ENCODE measurements around the gene PTGFRN.

PTGFRN gene

GRCh38 chr1:116887212-116887611 lies 22.5 kb upstream of the PTGFRN start:
- in situ Hi-C loops (cut with MboI; ENCODE audit: low sequenced_read_pairs), result no loop called here

GRCh38 chr1:116889380-116889779 lies 20.3 kb upstream of the PTGFRN start:
- in situ Hi-C loops (cut with MboI; ENCODE audit: low sequenced_read_pairs), result no loop called here

GRCh38 chr1:116891396-116892079 lies 18.2 kb upstream of the PTGFRN start:
- in situ Hi-C loops (cut with MboI; ENCODE audit: low sequenced_read_pairs), result no loop called here

- in situ Hi-C loops (cut with MboI; ENCODE audit: low sequenced_read_pairs), result no loop called here
Measured at GRCh38 chr1:116895073-116895472, 14.6 kb upstream of the PTGFRN start.

GRCh38 chr1:116899529-116899928 lies 10.2 kb upstream of the PTGFRN start:
- in situ Hi-C loops (cut with MboI; ENCODE audit: low sequenced_read_pairs), result no loop called here

- in situ Hi-C loops (cut with MboI; ENCODE audit: low sequenced_read_pairs), result no loop called here
Measured at GRCh38 chr1:116900471-116901365, 9.0 kb upstream of the PTGFRN start.

GRCh38 chr1:116902027-116902426 lies 7.7 kb upstream of the PTGFRN start:
- in situ Hi-C loops (cut with MboI; ENCODE audit: low sequenced_read_pairs), result no loop called here

- in situ Hi-C loops (cut with MboI; ENCODE audit: low sequenced_read_pairs), result no loop called here
Measured at GRCh38 chr1:116902723-116903383, 6.9 kb upstream of the PTGFRN start.

GRCh38 chr1:116904791-116905320 lies 4.9 kb upstream of the PTGFRN start:
- in situ Hi-C loops (cut with MboI; ENCODE audit: low sequenced_read_pairs), result no loop called here

- in situ Hi-C loops (cut with MboI; ENCODE audit: low sequenced_read_pairs), result no loop called here
Measured at GRCh38 chr1:116906812-116907211, 2.9 kb upstream of the PTGFRN start.

- in situ Hi-C loops (cut with MboI; ENCODE audit: low sequenced_read_pairs), result no loop called here
Measured at GRCh38 chr1:116907351-116907750, 2.4 kb upstream of the PTGFRN start.

- in situ Hi-C loops (cut with MboI; ENCODE audit: low sequenced_read_pairs), result no loop called here
Measured at GRCh38 chr1:116908266-116908665, 1.4 kb upstream of the PTGFRN start.

GRCh38 chr1:116908820-116909511 lies 750 bp upstream of the PTGFRN start:
- in situ Hi-C loops (cut with MboI; ENCODE audit: low sequenced_read_pairs), result no loop called here

- in situ Hi-C loops (cut with MboI; ENCODE audit: low sequenced_read_pairs), result no loop called here
Measured at GRCh38 chr1:116910379-116911187, 867 bp downstream of the PTGFRN start.

GRCh38 chr1:116911188-116911553 lies 1.5 kb downstream of the PTGFRN start:
- in situ Hi-C loops (cut with MboI; ENCODE audit: low sequenced_read_pairs), result no loop called here

GRCh38 chr1:116911779-116912469 lies 2.2 kb downstream of the PTGFRN start:
- in situ Hi-C loops (cut with MboI; ENCODE audit: low sequenced_read_pairs), result no loop called here

- in situ Hi-C loops (cut with MboI; ENCODE audit: low sequenced_read_pairs), result no loop called here
Measured at GRCh38 chr1:116912846-116913245, 3.1 kb downstream of the PTGFRN start.

GRCh38 chr1:116913941-116914340 lies 4.2 kb downstream of the PTGFRN start:
- in situ Hi-C loops (cut with MboI; ENCODE audit: low sequenced_read_pairs), result no loop called here

- in situ Hi-C loops (cut with MboI; ENCODE audit: low sequenced_read_pairs), result no loop called here
Measured at GRCh38 chr1:116914667-116915066, 5.0 kb downstream of the PTGFRN start.

Measured in HL-60/S4 treated with phorbol 12-myristate 13-acetate at 8.2 ng/mL for 4 days and 3 days (cell line).